ENCODE measurements around the gene GLT8D1.

DNA sequence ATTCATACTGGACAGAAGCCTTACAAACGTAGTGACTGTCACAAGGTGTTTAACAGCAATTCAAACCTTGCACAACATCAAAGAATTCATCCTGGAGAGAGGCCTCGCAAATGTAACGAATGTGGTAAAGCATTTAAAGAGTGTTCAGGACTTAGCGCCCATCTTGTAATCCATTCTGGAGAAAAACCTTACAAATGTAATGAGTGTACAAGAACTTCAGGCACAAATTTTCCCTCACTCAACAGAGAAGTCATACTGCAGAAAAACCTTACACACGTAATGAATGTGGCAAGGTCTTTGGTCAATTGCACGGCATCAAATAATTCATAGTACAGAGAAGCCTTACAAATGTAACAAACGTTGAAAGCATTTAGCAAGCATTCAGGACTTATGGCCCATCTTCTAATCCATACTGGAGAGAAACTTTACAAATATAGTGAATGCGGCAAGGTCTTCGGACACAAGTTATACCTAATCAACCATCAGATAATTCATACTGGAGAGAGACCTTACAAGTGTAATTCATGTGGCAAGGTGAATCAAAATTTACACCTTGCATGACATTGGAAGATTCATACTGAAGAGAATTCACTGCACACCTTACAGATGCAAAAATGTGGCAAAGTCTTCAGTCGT lies 27.8 kb upstream of the GLT8D1 start:
- TF ChIP-seq POLR2A (IDR thresholded peaks at IDR 0.05; ENCODE audit: extremely low read depth, insufficient read length) (no peak), MAX (IDR thresholded peaks at IDR 0.05; ENCODE audit: low read depth, low read length) (no peak)
- TF ChIP-seq, protein P1, sequence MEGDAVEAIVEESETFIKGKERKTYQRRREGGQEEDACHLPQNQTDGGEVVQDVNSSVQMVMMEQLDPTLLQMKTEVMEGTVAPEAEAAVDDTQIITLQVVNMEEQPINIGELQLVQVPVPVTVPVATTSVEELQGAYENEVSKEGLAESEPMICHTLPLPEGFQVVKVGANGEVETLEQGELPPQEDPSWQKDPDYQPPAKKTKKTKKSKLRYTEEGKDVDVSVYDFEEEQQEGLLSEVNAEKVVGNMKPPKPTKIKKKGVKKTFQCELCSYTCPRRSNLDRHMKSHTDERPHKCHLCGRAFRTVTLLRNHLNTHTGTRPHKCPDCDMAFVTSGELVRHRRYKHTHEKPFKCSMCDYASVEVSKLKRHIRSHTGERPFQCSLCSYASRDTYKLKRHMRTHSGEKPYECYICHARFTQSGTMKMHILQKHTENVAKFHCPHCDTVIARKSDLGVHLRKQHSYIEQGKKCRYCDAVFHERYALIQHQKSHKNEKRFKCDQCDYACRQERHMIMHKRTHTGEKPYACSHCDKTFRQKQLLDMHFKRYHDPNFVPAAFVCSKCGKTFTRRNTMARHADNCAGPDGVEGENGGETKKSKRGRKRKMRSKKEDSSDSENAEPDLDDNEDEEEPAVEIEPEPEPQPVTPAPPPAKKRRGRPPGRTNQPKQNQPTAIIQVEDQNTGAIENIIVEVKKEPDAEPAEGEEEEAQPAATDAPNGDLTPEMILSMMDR (IDR thresholded peaks at IDR 0.05; ENCODE audit: low read depth, low read length), result no peak

All from NB4 (cell line).